NCI-H774 (cell line): ENCODE results near the gene TBC1D1.
"Not testable (repeated sequence)": the region's sequence is repeated elsewhere in the genome, so short reads cannot be mapped to it uniquely, and the experiment has no call there.

ENCODE experiments used
- DNase-seq: peaks from one replicate; lab custom pipeline; 2025; lab: John Stamatoyannopoulos, UW

The TBC1D1 gene

DNA sequence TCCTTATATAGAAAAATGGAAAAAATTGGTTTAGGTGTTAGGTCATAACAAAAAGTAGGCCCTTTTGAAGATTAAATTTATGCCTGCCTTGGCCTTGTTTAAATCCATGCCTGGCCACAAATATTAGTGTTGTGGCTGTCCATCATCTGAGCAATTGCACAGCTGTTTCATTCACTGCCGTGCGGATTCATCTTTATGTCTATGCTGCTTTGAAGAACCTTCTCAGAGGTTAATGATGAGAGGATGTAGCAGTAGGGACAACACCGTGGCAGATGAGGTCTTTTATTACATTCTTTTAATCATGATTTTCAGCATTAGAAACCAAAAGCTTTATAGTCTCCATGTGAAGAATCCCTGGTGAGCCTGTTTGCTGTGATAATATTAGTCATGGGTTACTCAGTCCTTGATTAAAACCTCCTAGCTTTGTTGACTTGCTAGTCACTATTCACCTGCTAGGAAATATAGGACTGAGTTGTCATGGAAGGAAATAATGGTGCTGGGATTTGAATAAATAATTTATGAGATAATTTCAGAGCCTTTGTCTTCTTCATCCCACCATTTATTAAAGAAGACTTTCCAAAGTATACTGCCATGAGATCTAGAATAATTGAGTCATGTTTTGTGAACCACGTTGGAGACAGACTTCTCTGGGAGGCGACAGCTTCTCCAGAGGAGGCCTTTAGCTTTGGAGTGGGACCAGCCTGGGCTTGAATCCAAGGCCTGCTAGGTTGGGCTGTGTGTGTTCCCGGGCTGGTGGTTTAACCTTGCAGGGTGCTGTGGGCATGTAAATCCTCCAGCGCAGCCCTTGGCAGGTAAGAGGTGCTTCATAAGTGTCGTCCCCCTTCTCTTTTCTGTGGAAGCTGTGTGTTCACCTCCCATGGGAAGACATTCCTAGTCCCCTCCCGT lies 122.8 kb downstream of the TBC1D1 start:
- no peak for DNase-seq

DNA sequence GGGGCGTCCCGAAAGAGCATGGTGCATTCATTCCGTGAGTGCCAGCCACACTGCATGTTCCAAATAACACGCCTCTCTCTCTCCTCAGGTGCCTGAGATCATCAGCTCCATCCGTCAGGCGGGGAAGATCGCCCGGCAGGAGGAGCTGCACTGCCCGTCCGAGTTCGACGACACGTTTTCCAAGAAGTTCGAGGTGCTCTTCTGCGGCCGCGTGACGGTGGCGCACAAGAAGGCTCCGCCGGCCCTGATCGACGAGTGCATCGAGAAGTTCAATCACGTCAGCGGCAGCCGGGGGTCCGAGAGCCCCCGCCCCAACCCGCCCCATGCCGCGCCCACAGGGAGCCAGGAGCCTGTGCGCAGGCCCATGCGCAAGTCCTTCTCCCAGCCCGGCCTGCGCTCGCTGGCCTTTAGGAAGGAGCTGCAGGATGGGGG lies 123.6 kb downstream of the TBC1D1 start:
- DNase-seq: no peak

DNA sequence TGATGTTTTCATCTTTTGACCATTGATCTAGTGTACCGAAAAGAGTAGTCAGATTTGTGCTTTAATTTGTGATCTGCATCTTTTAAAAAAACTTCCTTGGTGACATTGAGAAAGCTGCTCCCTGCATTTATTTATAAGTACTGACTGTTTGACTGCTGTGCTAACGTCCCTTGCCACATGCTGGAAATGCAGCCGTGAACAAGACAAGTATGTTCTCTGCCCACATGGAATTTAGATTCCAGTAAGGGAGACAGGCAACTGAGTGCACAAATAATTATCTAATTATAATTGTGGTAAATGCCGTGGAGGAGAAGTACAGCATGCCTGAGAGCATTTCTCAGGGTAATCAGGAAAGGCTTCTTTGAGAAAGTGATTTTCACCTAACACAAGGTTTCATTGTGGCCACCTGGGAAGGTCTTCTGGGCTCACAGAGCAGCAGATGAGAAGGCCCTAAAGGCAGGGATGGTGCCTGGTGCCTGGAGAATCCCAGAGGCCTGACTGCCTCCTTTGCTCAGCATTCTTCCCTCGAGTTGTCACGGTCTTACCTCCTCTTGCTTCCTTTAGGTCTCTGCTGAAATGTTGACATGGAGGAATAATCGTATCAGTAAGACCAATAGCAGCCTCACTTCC lies 125.1 kb downstream of the TBC1D1 start:
- DNase-seq: no peak

DNA sequence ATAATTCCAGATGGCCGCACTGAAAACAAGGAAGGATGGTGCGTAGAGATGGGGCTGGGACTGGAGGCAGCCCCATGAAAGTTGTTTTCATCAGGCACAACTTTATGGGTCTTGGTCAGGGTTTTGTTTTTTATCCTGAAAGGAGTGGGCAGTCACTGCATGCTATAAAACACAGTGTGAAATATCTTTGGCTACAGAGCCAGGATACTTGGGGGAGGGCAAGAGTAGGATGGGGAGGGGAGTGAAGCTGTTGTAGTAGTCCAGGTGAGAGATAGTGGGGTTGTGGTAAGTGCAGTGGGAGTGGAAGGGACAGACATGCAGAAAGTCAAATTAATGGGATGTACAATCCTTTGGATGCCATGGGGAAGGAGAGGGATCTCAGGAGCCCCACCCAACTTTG lies 125.8 kb downstream of the TBC1D1 start:
- no peak for DNase-seq

DNA sequence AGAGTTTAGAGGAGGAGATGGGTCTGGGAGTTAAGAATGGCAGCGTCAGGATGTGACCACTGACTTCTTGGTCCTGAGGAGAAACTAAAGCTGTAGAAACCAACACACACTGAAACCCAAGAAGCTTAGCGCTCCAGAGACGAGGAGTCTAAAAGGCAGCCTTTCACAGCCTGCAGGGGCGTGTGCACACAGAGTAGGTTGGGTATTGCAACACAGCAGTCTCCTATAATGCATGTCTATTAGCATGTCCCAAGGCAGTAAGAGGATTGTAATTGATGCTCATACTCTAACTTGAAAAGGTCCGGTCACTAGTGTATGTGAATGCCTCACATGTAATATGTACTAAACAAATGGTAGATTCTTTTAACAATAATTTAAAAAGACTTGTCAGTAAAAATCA lies 126.7 kb downstream of the TBC1D1 start:
- no peak for DNase-seq

DNA sequence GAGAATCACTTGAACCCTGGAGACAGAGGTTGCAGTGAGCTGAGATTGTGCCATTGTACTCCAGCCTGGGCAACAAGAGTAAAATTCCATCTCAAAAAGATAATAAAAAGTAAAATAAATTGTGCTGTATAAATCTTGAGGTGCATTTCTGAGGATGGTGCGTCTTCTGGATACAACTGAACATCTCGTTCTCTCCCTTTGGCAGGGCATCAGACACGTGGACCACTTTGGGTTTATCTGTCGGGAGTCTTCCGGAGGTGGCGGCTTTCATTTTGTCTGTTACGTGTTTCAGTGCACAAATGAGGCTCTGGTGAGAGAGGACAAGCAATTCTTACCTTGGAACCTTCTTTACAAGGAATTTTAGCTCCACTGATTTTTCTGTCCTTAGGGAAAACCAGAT lies 129.5 kb downstream of the TBC1D1 start:
- DNase-seq: no peak

DNA sequence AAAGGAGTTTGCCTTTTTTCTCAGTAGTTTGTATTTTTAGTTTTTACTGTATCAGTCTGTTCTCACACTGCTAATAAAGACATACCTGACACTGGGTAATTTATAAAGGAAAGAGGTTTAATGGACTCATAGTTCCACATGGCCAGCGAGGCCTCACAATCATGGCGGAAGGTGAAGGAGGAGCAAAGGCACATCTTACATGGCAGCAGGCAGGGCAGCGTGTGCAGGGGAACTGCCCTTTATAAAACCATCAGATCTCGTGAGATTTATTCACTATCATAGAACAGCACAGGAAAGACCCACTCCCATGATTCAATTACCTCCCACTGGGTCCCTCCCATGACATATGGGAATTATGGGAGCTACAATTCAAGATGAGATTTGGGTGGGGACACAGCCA lies 130.1 kb downstream of the TBC1D1 start:
- DNase-seq: not testable (repeated sequence)

DNA sequence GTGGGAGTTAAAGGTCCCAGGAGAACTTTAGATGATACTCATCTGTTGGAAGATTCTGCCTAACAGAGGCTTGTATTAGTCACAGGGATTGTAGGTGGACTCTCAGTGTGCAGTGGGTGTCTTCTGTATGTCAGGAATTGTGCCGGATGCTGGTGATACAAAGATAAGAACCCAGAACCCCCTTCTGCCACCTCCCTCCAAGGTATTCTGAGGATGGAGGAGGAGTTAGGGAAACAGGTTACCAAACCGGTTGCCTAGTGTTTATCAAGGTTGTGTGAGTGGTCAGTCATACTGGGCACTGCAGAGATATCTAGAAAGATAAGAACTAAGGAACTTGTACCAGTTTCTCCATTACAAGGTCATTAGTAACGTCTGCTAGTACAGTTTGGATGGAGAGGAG lies 130.9 kb downstream of the TBC1D1 start:
- DNase-seq: no peak

DNA sequence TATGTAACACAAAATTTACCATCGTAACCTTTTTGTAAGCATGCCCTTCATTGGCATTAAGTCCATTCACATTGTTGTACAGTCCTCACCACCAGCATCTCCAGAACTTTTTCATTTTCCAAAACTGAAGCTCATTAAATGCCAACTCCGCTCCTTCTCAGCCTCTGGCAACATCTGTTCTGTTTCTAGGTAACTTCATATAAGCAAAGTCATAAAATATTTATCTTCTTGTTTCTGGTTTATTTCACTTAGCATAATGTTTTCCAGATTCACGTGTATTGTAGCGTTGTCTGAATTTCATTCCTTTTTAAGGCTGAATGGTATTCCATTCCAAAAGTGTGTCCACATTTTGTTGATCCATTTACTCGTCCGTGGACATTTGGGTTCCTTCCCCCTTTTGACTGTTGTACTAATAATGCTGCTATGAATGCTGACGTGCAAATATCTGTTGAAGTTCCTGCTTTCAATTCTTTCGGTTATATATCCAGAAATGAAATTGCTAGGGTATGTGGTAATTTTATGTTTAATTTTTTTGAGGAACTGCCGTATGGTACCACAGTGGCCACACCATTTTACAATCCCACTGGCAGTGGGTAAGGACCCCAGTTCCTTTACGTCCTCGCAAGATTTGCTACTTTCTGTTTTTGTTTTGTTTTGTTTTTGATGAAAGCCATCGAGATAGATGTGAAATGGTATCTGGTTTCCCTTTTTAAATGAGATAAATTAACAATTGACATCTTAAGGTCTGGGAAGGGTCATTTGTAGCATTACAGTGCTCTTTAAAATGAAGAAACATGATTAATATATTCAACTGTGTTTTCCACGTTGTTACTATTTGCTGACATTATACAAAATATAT lies 132.7 kb downstream of the TBC1D1 start:
- DNase-seq: no peak

DNA sequence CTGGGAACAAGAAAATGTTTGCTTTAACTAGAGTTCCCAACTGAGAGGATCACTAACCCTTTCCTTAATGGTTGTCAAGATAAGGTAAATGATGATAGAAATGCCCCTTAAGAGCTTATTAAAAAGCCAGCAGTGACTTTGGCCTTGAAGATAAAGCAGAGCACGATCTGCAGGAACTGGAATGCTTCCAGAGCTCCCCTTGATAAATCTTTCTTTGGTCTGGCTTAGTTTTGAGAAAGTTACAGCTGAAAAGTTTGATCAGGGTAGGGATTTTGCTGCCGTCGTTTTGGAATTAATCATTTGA lies 133.3 kb downstream of the TBC1D1 start:
- no peak for DNase-seq

DNA sequence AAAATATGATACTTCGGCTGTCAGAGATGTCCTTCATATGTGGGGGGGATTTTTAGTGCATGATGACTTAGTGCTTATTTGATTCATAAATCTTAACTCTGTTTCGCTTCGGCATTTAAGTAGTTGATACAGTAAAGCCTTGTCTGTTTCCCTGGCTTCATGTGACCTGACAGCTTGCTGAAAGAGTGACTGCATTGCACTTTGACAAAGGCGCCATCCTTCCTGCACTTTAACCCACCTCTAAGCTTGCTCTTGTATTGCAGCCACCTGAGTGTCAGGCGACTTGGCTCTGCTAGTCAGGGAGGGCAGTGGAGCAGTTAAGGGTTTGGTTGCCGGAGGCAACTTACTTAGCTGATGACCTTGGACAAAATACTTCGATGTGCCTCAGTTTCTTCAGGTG lies 134.8 kb downstream of the TBC1D1 start:
- no peak for DNase-seq

DNA sequence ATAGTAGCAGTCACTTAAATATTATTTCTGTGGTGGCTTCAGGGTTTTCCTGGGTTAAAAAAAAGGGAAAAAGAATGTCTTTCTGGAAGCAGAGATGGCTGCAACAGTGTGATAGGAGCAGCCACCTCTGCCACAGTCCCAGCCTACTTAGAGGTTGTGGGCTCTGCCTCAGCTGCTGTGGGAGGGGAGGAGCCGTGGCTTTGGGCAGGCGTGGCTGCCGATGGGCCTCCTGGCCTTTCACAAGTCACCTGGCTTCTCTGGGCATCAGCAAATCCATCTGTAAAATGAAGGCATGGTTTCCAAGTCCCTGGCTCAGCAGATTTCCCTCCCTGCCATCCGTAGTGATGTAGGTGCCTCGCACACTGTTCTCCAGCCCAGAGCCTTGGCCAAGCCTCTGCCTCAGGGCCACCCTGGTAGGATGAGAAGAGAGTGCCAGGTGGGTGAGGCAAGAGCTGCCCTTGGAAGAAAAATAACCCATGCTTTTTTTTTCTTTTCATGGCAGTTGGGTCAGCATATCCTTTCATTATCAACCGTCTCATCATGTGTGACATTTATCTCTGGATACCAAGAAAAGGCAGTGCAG lies 135.4 kb downstream of the TBC1D1 start:
- no peak for DNase-seq

DNA sequence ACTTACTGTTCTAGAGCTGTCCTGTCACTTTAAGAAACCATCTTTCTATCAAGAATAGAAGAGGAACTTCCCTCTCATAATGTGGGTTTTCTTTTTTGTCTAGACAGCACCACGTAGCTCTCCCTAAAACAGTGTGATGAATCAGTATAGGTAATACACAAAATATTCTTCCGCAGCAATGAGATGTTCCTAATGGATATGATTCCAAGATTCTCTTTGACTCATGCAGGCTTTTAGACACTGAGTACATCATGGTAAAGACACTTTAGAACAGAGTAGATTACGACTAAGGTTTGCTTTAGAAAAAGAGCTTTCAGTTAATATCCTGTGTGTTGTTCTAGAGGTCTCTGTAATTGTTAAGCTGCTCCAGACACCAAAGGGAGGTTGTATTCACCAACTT lies 139.1 kb downstream of the TBC1D1 start:
- DNase-seq: no peak

DNA sequence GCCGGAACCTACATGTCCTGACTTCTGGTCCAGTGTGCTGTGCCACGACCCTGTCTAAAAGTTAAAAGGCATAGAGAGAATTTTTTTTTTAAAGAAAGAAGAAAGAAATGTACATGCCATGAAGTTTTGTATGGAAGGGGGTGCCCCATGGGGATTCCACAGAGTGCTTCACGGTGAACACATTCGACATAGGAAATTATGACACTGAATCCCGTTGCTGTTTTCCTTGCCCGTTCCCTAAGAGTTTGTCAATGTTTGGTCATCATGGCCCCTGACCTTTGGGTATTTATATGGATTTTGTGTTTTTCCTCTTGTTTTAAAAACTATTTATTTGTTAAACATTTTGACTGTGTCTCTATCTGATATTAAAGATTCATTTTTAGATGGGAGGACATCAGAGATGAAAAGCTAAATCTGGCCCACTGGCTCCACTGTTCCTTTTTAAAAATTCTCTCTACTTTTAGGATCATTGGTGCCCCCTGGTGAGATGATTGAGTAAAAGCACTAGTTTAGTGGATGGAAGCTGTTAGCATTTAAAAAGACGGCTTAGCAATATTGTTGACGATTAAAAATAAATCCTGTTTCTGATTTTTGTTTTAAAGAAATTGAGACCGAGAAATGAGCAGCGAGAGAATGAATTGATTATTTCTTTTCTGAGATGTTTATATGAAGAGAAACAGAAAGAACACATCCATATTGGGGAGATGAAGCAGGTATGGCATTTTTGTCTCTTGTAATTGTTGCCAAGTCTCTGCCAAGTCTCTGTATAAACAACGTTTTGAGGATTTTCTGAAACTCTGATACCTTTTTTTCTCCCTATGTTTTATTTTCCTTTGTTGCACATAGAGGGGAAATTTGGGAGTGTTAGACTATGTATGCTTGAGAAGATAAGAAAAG lies 144.3 kb downstream of the TBC1D1 start:
- peak; percentile 31 for DNase-seq

DNA sequence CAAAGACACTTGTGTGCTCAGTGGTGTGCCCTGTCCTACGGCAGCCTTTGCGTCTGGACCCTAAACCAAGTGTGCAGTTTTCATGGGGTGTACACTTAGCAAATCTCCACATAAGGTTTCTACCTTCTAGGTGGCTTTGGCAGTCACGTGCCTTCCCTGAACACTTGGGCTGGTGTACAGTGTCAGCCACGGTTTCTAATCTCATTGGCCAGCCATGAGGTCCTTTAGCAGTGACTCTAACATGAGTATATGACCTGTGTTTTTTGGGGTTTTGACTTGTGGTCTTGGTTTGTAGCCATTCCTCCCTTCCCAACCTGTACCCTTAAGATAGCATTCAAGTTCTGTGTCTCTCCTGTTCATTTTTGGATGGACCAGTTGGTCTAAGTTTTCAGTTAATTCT lies 145.7 kb downstream of the TBC1D1 start:
- no peak for DNase-seq

DNA sequence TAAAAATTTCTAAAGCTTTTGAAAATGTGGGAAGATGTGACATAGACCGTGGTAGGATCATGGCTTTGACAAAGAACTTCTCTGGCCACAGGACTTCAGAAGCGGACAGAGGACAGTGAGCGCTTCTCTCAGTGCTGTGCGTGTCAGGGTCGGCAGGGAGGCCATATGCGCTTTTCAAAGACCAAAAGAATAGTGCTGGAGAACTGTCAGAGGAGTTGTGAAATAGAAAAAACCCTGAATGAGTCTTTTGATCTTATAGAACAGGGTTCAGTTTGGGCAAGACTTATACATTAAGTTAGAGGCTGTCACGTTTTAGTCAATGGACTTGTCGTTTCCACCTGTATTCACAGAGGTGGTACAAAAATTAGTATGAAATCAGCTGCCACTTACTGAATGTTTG lies 146.7 kb downstream of the TBC1D1 start:
- DNase-seq: no peak

DNA sequence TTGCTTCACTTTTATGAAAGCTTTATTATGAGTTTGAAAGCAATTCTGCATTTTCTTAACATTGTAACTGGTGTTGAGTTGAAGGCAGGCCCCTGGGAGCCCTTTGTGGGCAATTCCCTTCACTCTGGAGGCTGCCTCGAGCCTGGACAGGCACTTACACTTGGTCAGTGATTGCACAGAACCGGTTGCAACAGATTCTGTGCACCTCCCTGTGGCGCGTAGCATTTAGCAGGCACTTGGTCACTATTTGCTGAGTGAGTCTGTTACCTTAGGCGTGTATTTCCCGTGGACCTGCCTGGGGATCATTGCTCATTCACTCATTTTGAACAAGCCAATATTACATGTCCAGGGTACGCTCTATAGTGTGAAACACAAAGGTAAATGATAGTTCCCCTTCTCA lies 149.7 kb downstream of the TBC1D1 start:
- no peak for DNase-seq

DNA sequence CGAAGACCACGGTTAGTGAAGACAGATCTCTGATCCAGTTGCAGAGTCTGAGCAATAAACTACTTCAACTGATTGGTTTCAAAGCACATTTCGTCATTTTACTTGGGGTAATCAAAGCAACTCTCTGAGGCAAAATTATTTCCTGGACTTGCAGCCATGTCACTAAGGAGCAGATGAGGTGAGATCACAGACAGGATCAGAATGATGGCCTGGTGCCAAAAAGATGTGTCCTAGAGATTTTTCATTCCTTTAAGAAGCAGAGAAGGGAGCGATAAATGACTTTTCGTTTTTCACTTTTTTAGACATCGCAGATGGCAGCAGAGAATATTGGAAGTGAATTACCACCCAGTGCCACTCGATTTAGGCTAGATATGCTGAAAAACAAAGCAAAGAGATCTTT lies 153.2 kb downstream of the TBC1D1 start:
- no peak for DNase-seq

DNA sequence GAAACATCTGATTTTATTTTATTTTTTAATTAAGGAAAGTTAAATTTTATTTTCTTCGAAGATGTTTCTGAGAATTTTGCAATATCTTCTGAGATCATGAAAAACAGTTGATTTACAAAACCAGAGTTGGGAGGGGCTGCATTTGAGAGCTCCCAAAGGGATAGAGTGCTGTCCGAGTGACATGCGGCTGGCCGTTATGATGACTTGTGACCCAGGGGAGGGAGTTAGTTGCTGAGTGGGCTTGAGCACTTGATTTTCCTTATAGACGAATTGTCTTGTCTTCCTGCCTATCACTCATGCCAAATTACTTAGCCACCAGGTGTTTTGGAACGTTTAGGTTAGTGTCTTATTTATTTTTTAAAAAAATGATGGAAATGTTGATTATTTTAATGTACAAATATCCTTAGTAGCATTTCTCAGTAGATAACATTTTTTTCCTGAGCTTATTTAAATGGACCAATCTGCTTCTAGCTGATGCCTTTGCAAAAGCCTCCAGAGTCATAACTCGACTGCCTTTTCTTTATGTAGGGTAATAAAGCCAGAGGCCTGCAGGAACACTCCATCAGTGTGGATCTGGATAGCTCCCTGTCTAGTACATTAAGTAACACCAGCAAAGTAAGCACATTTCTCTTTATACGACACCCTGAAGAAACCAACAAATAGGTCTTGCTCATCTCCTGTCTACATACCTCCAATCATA lies 154.6 kb downstream of the TBC1D1 start:
- DNase-seq: no peak

DNA sequence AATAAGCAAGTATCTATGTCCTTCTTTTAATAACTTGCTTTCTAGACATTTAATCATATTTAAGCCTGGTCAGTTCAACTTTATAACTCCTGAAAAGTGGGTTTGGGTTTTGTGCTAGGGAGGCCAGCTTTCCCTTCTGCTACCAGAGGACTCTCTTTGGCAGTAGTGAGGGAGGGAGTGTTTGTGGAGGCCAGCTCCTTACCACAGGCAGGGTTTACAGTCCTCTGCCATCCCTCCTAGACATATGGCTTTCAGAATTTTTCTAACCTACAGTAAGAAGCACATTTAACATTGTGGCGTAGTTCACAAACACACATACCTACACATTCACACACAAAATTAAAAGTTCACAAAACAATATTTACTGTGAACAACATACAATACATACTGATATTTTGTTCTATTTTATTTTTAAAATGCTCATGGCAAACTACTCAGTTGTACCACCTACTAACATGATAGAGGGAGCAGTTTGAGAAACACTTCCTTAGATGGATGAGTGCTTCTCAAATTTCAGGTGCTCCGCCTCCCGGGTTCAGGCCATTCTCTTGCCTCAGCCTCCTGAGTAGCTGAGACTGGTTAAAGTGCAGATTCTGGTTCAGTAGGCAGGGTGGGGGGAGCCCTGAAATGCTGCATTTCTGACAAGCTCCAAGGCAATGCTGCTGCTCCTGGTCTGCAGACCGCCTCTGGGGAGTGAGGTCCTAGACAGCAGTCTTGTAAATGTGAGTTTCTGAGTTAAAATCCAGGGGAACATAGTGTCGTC lies 156.0 kb downstream of the TBC1D1 start:
- no peak for DNase-seq
